Measurements from ENCODE around the gene CDH22. TPM values are rescaled to one million over a fixed set of nuclear protein-coding genes. Genes with fewer than 3 reads are reported as not detected.

Gene CDH22
- total and polyA plus RNA-seq, 4 experiments from 2014 or later = not detected

DNA sequence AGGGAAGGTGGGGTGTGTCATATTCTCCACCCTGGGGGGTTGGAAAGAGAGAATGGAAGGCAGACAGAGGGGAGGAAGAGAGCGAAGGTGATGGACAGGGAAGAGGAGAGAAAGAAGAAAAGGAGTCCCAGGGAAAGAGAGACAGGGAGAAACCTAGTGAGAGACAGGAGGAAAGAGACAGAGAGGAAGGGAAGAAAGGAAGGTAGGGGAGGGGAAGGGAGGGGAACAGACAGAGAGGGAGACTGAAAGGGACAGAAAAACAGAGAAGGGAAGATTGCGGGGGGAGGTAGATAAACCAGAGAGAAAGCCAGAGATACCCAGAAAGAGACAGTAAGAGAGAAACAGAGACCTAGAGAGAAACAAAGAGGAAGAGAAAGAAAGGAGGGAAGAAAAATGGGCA, 88.4 kb downstream of the CDH22 start:
- Histone ChIP-seq H3K27ac (ENCODE audit: low read depth, low read length) (no peak overlapping the region), H3K4me3 (ENCODE audit: low read length in 2 of 2) (no peak overlapping the region), H3K4me1 (ENCODE audit: insufficient read depth, low read length) (no peaks in the 10 kb centered on the region), H3K36me3 (ENCODE audit: insufficient read depth, low read length) (no peaks in the 10 kb centered on the region), H3K9me3 (ENCODE audit: control insufficient read depth in 1 of 2, low read length in 2 of 2) (no peaks in the 10 kb centered on the region), H3K27me3 (ENCODE audit: insufficient read depth, low read length) (no peaks in the 10 kb centered on the region)
- Mint-ChIP-seq H3K4me1 (peaks cover 0 to 2% (median under 1%) of the 10 kb centered on the region in 4 donors), H3K4me3 (no peak overlapping the region), H3K27ac (no peak overlapping the region), H3K27me3 (peaks cover 3 to 6% of the 10 kb centered on the region in 2 donors), H3K9me3 (no peaks in the 10 kb centered on the region), H3K36me3 (no peaks in the 10 kb centered on the region)
- intact Hi-C loops (cut with micrococcal nuclease) = no loop called here
- CTCF ChIA-PET (ENCODE audit: partially characterized antibody) = no interaction called here
- DNase-seq = no peak
- POLR2A ChIA-PET (ENCODE audit: partially characterized antibody) = no interaction called here

- ChIA-PET CTCF (ENCODE audit: partially characterized antibody) (no interaction called here), POLR2A (ENCODE audit: partially characterized antibody) (no interaction called here)
- H3K36me3 Mint-ChIP-seq = no peaks in the 10 kb centered on the region
- intact Hi-C loops (cut with micrococcal nuclease) = no loop called here
- no peaks in the 10 kb centered on the region for H3K4me1 ChIP-seq (ENCODE audit: insufficient read depth, low read length)
- peaks cover 0 to 3% (median 1%) of the 10 kb centered on the region in 4 donors for H3K4me1 Mint-ChIP-seq
- no peaks in the 10 kb centered on the region for H3K27me3 ChIP-seq (ENCODE audit: insufficient read depth, low read length)
- H3K9me3 Mint-ChIP-seq = no peaks in the 10 kb centered on the region
- peaks cover 0 to 9% of the 10 kb centered on the region in 2 donors for H3K27me3 Mint-ChIP-seq
- H3K4me3 Mint-ChIP-seq = no peak overlapping the region
- no peaks in the 10 kb centered on the region for H3K36me3 ChIP-seq (ENCODE audit: insufficient read depth, low read length)
- DNase-seq = no peak
- no peak overlapping the region for H3K27ac Mint-ChIP-seq
- no peak overlapping the region for H3K27ac ChIP-seq (ENCODE audit: low read depth, low read length)
- H3K9me3 ChIP-seq (ENCODE audit: control insufficient read depth in 1 of 2, low read length in 2 of 2) = no peaks in the 10 kb centered on the region
- no peak overlapping the region for H3K4me3 ChIP-seq (ENCODE audit: low read length in 2 of 2)
Measured at GRCh38 chr20:46219190-46219589, 89.1 kb downstream of the CDH22 start.

GRCh38 chr20:46218656-46219055, 89.6 kb downstream of the CDH22 start:
- H3K36me3 ChIP-seq (ENCODE audit: insufficient read depth, low read length) = no peaks in the 10 kb centered on the region
- H3K27me3 ChIP-seq (ENCODE audit: insufficient read depth, low read length) = no peaks in the 10 kb centered on the region
- Mint-ChIP-seq H3K4me3 (no peak overlapping the region), H3K27ac (no peak overlapping the region), H3K36me3 (no peaks in the 10 kb centered on the region), H3K27me3 (peaks cover 0 to 13% of the 10 kb centered on the region in 2 donors), H3K9me3 (no peaks in the 10 kb centered on the region), H3K4me1 (peaks cover 0 to 2% (median under 1%) of the 10 kb centered on the region in 4 donors)
- ChIA-PET POLR2A (ENCODE audit: partially characterized antibody) (no interaction called here), CTCF (ENCODE audit: partially characterized antibody) (no interaction called here)
- intact Hi-C loops (cut with micrococcal nuclease) = no loop called here
- no peak overlapping the region for H3K4me3 ChIP-seq (ENCODE audit: low read length in 2 of 2)
- no peak overlapping the region for H3K27ac ChIP-seq (ENCODE audit: low read depth, low read length)
- H3K4me1 ChIP-seq (ENCODE audit: insufficient read depth, low read length) = no peaks in the 10 kb centered on the region
- H3K9me3 ChIP-seq (ENCODE audit: control insufficient read depth in 1 of 2, low read length in 2 of 2) = no peaks in the 10 kb centered on the region
- no peak for DNase-seq

DNA sequence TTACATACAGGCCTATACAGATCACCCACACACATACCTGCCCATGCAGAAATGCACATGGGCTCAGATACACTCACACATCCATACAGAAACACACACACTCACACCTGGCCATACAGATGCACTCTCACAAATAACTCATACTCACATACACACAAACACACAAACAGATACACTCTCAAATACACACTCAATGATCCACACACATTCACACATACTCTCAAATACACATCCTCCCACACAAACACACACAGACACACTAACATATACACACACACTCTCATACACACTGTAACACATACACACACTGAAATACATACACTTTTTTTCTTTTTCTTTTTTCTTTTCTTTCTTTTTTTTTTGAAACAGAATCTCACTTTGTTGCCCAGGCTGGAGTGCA, 90.7 kb downstream of the CDH22 start:
- POLR2A ChIA-PET (ENCODE audit: partially characterized antibody) = no interaction called here
- intact Hi-C loops (cut with micrococcal nuclease) = no loop called here
- no peak for DNase-seq
- Histone ChIP-seq H3K36me3 (ENCODE audit: insufficient read depth, low read length) (no peaks in the 10 kb centered on the region), H3K27ac (ENCODE audit: low read depth, low read length) (no peak overlapping the region), H3K27me3 (ENCODE audit: insufficient read depth, low read length) (no peaks in the 10 kb centered on the region), H3K4me1 (ENCODE audit: insufficient read depth, low read length) (no peaks in the 10 kb centered on the region), H3K4me3 (ENCODE audit: low read length in 2 of 2) (no peak overlapping the region), H3K9me3 (ENCODE audit: control insufficient read depth in 1 of 2, low read length in 2 of 2) (no peaks in the 10 kb centered on the region)
- CTCF ChIA-PET (ENCODE audit: partially characterized antibody) = no interaction called here
- no peaks in the 10 kb centered on the region for H3K36me3 Mint-ChIP-seq
- H3K4me3 Mint-ChIP-seq = no peak overlapping the region
- H3K27ac Mint-ChIP-seq = no peak overlapping the region
- peaks cover 0 to 2% (median under 1%) of the 10 kb centered on the region in 4 donors for H3K4me1 Mint-ChIP-seq
- no peaks in the 10 kb centered on the region for H3K9me3 Mint-ChIP-seq
- H3K27me3 Mint-ChIP-seq = peaks cover 0 to 16% of the 10 kb centered on the region in 2 donors

GRCh38 chr20:46216770-46217464, 91.4 kb downstream of the CDH22 start:
- CTCF ChIA-PET (ENCODE audit: partially characterized antibody) = no interaction called here
- POLR2A ChIA-PET (ENCODE audit: partially characterized antibody) = no interaction called here
- intact Hi-C loops (cut with micrococcal nuclease) = no loop called here

GRCh38 chr20:46215913-46216707, 92.2 kb downstream of the CDH22 start:
- Histone ChIP-seq H3K36me3 (ENCODE audit: insufficient read depth, low read length) (no peaks in the 10 kb centered on the region), H3K4me3 (ENCODE audit: low read length in 2 of 2) (no peak overlapping the region), H3K27me3 (ENCODE audit: insufficient read depth, low read length) (no peaks in the 10 kb centered on the region), H3K9me3 (ENCODE audit: control insufficient read depth in 1 of 2, low read length in 2 of 2) (no peaks in the 10 kb centered on the region), H3K4me1 (ENCODE audit: insufficient read depth, low read length) (no peaks in the 10 kb centered on the region), H3K27ac (ENCODE audit: low read depth, low read length) (no peak overlapping the region)
- intact Hi-C loops (cut with micrococcal nuclease) = no loop called here
- Mint-ChIP-seq H3K4me1 (peaks cover 0 to 2% (median under 1%) of the 10 kb centered on the region in 4 donors), H3K27ac (no peak overlapping the region), H3K9me3 (no peaks in the 10 kb centered on the region), H3K36me3 (no peaks in the 10 kb centered on the region), H3K4me3 (no peak overlapping the region), H3K27me3 (peaks cover 2 to 26% of the 10 kb centered on the region in 2 donors)
- DNase-seq = no peak
- ChIA-PET POLR2A (ENCODE audit: partially characterized antibody) (no interaction called here), CTCF (ENCODE audit: partially characterized antibody) (no interaction called here)

More at GRCh38 chr20:46216770-46217464, 91.4 kb downstream of the CDH22 start:
- DNase-seq = no peak
- Mint-ChIP-seq H3K27me3 (peaks cover 1 to 21% of the 10 kb centered on the region in 2 donors), H3K36me3 (no peaks in the 10 kb centered on the region), H3K9me3 (no peaks in the 10 kb centered on the region), H3K27ac (no peak overlapping the region), H3K4me3 (no peak overlapping the region), H3K4me1 (peaks cover 0 to 2% (median under 1%) of the 10 kb centered on the region in 4 donors)
- H3K36me3 ChIP-seq (ENCODE audit: insufficient read depth, low read length) = no peaks in the 10 kb centered on the region
- H3K27me3 ChIP-seq (ENCODE audit: insufficient read depth, low read length) = no peaks in the 10 kb centered on the region
- no peak overlapping the region for H3K4me3 ChIP-seq (ENCODE audit: low read length in 2 of 2)
- no peak overlapping the region for H3K27ac ChIP-seq (ENCODE audit: low read depth, low read length)
- no peaks in the 10 kb centered on the region for H3K4me1 ChIP-seq (ENCODE audit: insufficient read depth, low read length)
- H3K9me3 ChIP-seq (ENCODE audit: control insufficient read depth in 1 of 2, low read length in 2 of 2) = no peaks in the 10 kb centered on the region

- H3K27me3 ChIP-seq (ENCODE audit: insufficient read depth, low read length) = no peaks in the 10 kb centered on the region
- no peaks in the 10 kb centered on the region for H3K4me1 ChIP-seq (ENCODE audit: insufficient read depth, low read length)
- intact Hi-C loops (cut with micrococcal nuclease) = no loop called here
- Mint-ChIP-seq H3K4me1 (peaks cover 0 to 2% (median under 1%) of the 10 kb centered on the region in 4 donors), H3K27ac (no peak overlapping the region), H3K36me3 (no peaks in the 10 kb centered on the region), H3K9me3 (no peaks in the 10 kb centered on the region), H3K27me3 (peaks cover 2 to 30% of the 10 kb centered on the region in 2 donors), H3K4me3 (no peak overlapping the region)
- H3K4me3 ChIP-seq (ENCODE audit: low read length in 2 of 2) = no peak overlapping the region
- H3K27ac ChIP-seq (ENCODE audit: low read depth, low read length) = no peak overlapping the region
- CTCF ChIA-PET (ENCODE audit: partially characterized antibody) = no interaction called here
- no peaks in the 10 kb centered on the region for H3K36me3 ChIP-seq (ENCODE audit: insufficient read depth, low read length)
- POLR2A ChIA-PET (ENCODE audit: partially characterized antibody) = no interaction called here
- H3K9me3 ChIP-seq (ENCODE audit: control insufficient read depth in 1 of 2, low read length in 2 of 2) = no peaks in the 10 kb centered on the region
- no peak for DNase-seq
Measured at GRCh38 chr20:46214824-46215488, 93.3 kb downstream of the CDH22 start.
